Measurements from ENCODE around the gene APOBEC4.

APOBEC4 gene

DNA sequence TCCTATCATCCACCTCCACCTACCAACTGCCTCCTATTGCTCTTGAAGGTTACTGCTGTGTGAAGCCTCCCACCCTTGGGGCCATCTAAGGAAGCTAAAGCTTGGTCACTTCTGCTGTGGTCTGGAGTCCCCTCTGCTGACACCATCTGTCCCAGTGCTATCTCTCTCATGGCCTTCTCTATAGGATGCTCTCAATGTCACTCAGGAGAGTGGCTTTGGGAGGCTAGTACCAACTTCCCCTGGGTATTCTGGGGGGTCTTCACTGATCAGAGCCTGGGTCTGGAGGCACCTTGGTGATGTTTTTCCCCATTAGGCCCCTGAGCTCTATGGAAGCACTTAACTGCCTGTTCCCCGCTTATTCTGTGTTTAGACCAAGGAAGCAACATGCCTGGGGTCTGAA lies 50.6 kb downstream of the APOBEC4 start:
- DNase-seq (ENCODE audit: low read depth in 2 of 2) = no peak

DNA sequence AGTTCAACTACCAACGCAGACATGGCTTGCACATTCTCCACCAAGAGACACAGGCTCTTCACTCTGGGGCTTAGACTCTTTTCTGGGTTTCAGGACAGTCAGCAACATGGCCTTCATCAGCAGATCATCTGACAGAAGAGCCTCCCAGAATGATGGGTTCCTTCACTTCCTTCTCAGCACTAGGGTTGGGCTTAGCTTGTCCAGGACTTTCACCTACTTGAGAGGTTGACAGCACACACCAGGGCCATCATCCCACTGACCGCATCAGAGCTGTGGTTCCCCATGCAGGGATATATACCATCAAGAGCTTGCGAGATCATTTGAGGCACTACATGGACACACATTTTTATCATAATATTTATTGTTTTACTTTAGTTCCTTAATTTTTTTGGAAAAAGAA lies 52.5 kb downstream of the APOBEC4 start:
- no peak for DNase-seq (ENCODE audit: low read depth in 2 of 2)

DNA sequence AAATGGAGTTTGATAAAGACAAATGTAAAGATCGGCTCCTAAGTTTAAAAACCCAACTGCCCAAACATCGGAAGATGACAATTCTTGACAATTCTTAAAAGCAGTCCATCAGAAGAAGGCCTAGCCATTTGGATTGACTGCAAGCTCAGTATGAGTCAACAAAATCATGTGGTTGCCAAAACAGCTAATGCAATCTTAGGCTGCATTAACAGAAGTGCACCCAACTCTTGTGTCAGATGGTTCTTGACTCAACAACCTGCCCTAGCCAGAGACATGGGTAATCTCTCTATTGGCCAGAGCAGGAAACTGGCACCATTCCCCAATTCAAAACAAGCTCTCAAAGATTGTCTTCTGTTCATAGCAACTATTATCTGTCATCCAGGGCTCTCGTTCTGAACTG lies 53.0 kb downstream of the APOBEC4 start:
- DNase-seq (ENCODE audit: low read depth in 2 of 2) = no peak

DNA sequence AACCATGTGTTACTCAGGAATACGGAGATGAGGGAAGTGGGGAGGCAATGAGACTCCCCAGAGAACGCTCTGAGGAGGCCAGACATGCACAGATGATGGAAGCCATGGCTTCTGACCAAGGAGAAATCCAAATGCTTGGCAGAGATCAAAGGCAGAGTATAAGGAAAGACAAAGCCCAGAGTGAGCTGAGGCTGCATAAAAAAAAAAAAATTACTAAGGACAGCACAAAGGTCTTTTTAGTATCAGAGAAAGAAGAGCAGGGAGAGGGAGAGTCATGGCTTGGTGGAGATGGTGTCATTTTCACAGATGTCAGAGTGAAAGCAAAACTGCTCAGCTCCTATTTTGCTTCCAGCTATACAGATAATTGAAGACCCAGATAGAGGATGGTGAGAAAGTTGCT lies 54.7 kb downstream of the APOBEC4 start:
- DNase-seq (ENCODE audit: low read depth in 2 of 2) = no peak

DNA sequence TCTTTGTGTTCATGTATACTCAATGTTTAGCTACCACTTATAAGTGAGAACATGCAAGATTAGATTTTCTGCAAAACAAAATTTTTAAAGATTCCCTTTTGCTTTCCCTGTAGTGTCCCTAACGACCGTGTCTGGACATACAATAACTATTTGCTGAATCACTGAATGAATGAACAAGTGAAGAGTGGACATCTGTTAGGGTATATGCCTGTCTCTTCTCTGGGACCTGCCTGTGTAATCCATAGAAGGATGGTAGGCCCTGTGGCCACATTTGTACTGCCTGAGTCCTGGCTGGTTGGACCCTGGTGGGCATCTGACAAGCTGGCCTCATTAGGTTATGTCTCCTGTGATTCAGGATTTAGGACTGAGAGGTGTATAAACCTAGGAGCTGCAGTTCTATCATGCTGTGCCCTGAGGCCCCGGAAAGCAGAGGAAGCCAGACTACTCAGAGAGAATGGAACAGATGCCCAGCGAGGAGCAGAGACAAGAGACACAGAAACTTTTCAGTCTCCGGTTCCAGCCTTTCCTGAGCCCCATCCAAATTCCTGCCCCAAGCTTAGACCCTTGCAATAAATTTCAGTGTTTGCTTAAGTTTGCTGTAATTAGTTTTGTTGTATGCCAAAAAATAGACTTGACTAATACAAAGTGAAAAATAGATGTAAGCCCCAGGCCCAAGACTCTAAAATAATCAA lies 55.3 kb downstream of the APOBEC4 start:
- no peak for DNase-seq (ENCODE audit: low read depth in 2 of 2)

DNA sequence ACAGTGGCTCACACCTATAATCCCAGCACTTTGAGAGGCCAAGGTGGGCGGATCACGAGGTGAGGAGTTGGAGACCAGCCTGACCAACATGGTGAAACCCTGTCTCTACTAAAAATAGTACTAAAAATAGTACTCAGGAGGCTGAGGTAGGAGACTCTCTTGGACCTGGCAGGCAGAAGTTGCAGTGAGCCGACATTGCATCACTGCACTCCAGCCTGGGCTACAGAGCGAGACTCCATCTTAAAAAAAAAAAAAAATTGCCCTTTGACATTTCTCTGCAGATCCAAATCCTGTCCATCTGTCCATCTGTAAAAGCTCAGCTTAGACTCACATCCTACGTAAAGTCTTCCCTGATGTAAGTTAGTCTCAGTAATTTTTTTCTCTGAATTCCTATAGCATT lies 56.6 kb downstream of the APOBEC4 start:
- DNase-seq (ENCODE audit: low read depth in 2 of 2) = no peak

Measured in fibroblast of skin of left quadriceps (primary cell).